Stimulated activated naive CD8-positive, alpha-beta T cell treated with anti-CD3 and anti-CD28 coated beads, Interleukin-15, amount 100 ng/mL, for 72 hours (primary cell): ENCODE results near the gene C2CD4B.

Source experiments
- ATAC-seq: fragments of 150-1000 bp; cut with Tn5 transposase; 2 replicates; pipeline ENCODE4 v1.10.0; 2021; ENCODE audit warnings: mild to moderate bottlenecking, moderate library complexity
- DNase-seq, 2 donors: peaks; one replicate each; pipeline ENCODE4 v3.0.0; 2021 to 2022
- H3K27ac Mint-ChIP-seq, 2 donors: one replicate each; pipeline ENCODE4 v1.8.0; 2022; ENCODE audit warnings: mild to moderate bottlenecking in 2 of 2, mixed read lengths in 2 of 2, moderate library complexity in 2 of 2
- H3K27me3 Mint-ChIP-seq: one replicate; pipeline ENCODE4 v1.8.0; 2022; ENCODE audit warnings: mixed read lengths
- H3K4me1 Mint-ChIP-seq: one replicate; pipeline ENCODE4 v1.8.0; 2022; ENCODE audit warnings: mild to moderate bottlenecking, mixed read lengths
- H3K4me3 Mint-ChIP-seq, 2 donors: one replicate each; pipeline ENCODE4 v1.8.0; 2022; ENCODE audit warnings: mild to moderate bottlenecking in 2 of 2, mixed read lengths in 2 of 2, moderate library complexity in 1 of 2
- H3K9me3 Mint-ChIP-seq, 2 donors: one replicate each; pipeline ENCODE4 v1.8.0; 2022; ENCODE audit warnings: mixed read lengths in 2 of 2

C2CD4B gene

GRCh38 chr15:62136911-62137865 is 27.9 kb downstream of the C2CD4B start:
- Mint-ChIP-seq H3K27ac (no peak overlapping the region), H3K9me3 (peaks cover 0 to 5% of the 10 kb centered on the region in 2 donors), H3K27me3 (peaks cover 33% of the 10 kb centered on the region), H3K4me3 (no peak overlapping the region), H3K4me1 (no peaks in the 10 kb centered on the region)
- DNase-seq (no peak), ATAC-seq (no peak)

DNA sequence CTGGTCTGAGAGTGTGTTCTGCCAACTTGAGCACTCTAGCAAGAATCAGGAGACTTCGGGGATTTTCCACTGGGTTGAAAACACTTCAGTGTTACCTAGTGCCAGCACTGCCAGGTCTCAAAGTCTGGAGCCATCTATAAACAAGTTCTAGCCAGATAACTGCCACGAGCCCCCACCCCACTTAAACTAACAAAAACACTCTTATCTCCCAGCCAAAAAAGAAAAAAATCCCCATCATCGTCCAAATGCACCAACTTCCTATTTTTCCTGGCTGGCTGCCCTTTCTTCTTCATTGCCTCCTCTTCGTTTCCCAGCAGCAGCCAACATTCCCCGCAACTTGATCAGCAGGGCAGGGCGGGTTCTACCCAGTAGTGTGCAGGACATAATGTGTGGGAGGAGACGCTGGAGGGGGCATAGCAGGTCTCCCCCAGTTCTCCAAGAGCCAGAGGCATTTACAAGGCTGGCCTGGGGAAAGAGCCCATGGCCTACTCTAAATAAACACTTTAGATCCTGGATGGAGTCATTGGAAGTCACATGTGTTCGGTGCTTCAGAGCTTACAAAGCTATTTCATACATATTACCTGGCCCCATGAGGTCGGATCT is 29.5 kb downstream of the C2CD4B start:
- DNase-seq (no peak), ATAC-seq (no peak)
- Mint-ChIP-seq H3K27me3 (peaks cover 33% of the 10 kb centered on the region), H3K4me3 (no peak overlapping the region), H3K9me3 (peaks cover 0 to 5% of the 10 kb centered on the region in 2 donors), H3K27ac (no peak overlapping the region), H3K4me1 (no peaks in the 10 kb centered on the region)

DNA sequence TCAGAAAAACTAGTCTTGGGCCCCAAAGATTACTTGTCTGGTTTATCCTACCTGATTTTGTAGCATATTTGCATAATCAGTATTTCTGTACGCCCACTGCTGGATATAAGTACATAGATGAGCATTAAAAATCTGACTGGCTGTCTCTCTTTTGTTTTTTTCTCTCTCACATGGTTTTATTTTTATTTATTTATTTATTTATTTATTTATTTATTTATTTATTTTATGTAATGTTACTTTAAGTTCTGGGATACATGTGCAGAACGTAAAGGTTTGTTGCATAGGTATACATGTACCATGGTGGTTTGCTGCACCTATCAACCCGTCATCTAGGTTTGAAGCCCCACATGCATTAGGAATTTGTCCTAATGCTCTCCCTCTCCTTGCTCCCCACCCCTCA is 31.9 kb downstream of the C2CD4B start:
- H3K4me3 Mint-ChIP-seq: no peak overlapping the region
- peaks cover 34% of the 10 kb centered on the region for H3K27me3 Mint-ChIP-seq
- ATAC-seq (no peak), DNase-seq (no peak)
- no peak overlapping the region for H3K27ac Mint-ChIP-seq
- peaks cover 12% of the 10 kb centered on the region for H3K4me1 Mint-ChIP-seq
- H3K9me3 Mint-ChIP-seq: peaks cover 0 to 5% of the 10 kb centered on the region in 2 donors

- Mint-ChIP-seq H3K27me3 (peaks cover 14% of the 10 kb centered on the region), H3K27ac (peak overlapping the region in 1 of 2 donors; percentile 4), H3K4me1 (peaks cover 33% of the 10 kb centered on the region), H3K4me3 (no peak overlapping the region), H3K9me3 (peaks cover 0 to 10% of the 10 kb centered on the region in 2 donors)
- ATAC-seq (peak; percentile 45), DNase-seq (no peak)
Observed at GRCh38 chr15:62128916-62129315, 36.2 kb downstream of the C2CD4B start.

- peaks cover 50% of the 10 kb centered on the region for H3K4me1 Mint-ChIP-seq
- no peak overlapping the region for H3K4me3 Mint-ChIP-seq
- DNase-seq (no peak), ATAC-seq (no peak)
- no peak overlapping the region for H3K27ac Mint-ChIP-seq
- peaks cover 14% of the 10 kb centered on the region for H3K27me3 Mint-ChIP-seq
- H3K9me3 Mint-ChIP-seq: peaks cover 0 to 17% of the 10 kb centered on the region in 2 donors
Observed at GRCh38 chr15:62126364-62126763, 38.7 kb downstream of the C2CD4B start.

GRCh38 chr15:62125773-62126172 is 39.3 kb downstream of the C2CD4B start:
- no peak for DNase-seq
- Mint-ChIP-seq H3K4me3 (no peak overlapping the region), H3K27me3 (peaks cover 14% of the 10 kb centered on the region), H3K27ac (no peak overlapping the region), H3K4me1 (peaks cover 56% of the 10 kb centered on the region), H3K9me3 (peaks cover 0 to 17% of the 10 kb centered on the region in 2 donors)
- no peak for ATAC-seq

DNA sequence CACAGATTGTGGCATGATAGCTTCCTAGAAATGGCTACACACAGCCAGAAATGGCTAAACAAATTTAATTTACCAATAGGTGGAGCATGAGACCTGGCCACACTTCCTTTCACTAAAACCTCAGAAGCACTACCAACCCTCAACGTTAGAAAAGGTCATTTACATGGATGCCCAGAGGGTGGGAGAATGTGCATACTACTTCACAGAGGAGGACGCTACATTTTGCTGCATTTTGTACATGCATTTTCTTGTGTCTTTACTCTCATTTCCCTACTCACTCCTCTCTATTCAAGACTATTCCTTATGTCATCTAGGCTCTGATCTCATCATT is 40.1 kb downstream of the C2CD4B start:
- no peak for DNase-seq
- Mint-ChIP-seq H3K4me3 (no peak overlapping the region), H3K27me3 (peaks cover 9% of the 10 kb centered on the region), H3K4me1 (peaks cover 62% of the 10 kb centered on the region), H3K9me3 (peaks cover 0 to 24% of the 10 kb centered on the region in 2 donors), H3K27ac (peak overlapping the region in 1 of 2 donors; percentile 61)
- peak; percentile 58 for ATAC-seq

- DNase-seq: no peak
- Mint-ChIP-seq H3K4me1 (peaks cover 68% of the 10 kb centered on the region), H3K27ac (peak overlapping the region in 1 of 2 donors; percentile 78), H3K4me3 (no peak overlapping the region), H3K9me3 (peaks cover 0 to 26% of the 10 kb centered on the region in 2 donors), H3K27me3 (peaks cover 4% of the 10 kb centered on the region)
- ATAC-seq: peak; percentile 36
Observed at GRCh38 chr15:62124176-62124972, 40.7 kb downstream of the C2CD4B start.

DNA sequence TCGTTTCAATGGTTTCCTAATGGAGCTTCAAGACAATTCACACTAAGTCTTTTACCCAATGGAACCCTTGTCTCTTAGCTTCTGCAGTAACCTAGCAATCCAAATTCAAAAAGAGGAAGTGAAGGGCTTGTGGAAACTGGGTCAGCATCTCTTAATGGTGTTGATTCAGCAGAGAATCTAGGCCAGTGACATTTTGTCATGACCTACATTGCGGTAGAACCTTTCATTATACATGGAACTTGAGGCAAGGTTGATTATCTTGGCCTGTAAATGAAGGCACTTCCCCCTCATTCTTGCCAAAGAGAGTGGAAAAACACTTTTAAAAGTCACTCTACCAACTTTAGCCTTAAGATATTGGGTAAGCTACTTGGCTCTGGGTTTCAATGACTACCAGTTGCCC is 42.8 kb downstream of the C2CD4B start:
- H3K27ac Mint-ChIP-seq: peak overlapping the region in 1 of 2 donors; percentile 41
- peaks cover 0 to 26% of the 10 kb centered on the region in 2 donors for H3K9me3 Mint-ChIP-seq
- no peak overlapping the region for H3K4me3 Mint-ChIP-seq
- H3K27me3 Mint-ChIP-seq: no peaks in the 10 kb centered on the region
- ATAC-seq (no peak), DNase-seq (no peak)
- peaks cover 65% of the 10 kb centered on the region for H3K4me1 Mint-ChIP-seq

- H3K4me1 Mint-ChIP-seq: peaks cover 65% of the 10 kb centered on the region
- H3K4me3 Mint-ChIP-seq: no peak overlapping the region
- DNase-seq: no peak
- peak overlapping the region; percentile 77 to 99 for H3K27ac Mint-ChIP-seq
- peaks cover 0 to 21% of the 10 kb centered on the region in 2 donors for H3K9me3 Mint-ChIP-seq
- no peaks in the 10 kb centered on the region for H3K27me3 Mint-ChIP-seq
- no peak for ATAC-seq
Observed at GRCh38 chr15:62121273-62122015, 43.6 kb downstream of the C2CD4B start.

GRCh38 chr15:62120776-62121175 is 44.3 kb downstream of the C2CD4B start:
- DNase-seq (no peak), ATAC-seq (no peak)
- no peak overlapping the region for H3K4me3 Mint-ChIP-seq
- H3K9me3 Mint-ChIP-seq: peaks cover 0 to 16% of the 10 kb centered on the region in 2 donors
- peaks cover 65% of the 10 kb centered on the region for H3K4me1 Mint-ChIP-seq
- peak overlapping the region; percentile 77 to 99 for H3K27ac Mint-ChIP-seq
- no peaks in the 10 kb centered on the region for H3K27me3 Mint-ChIP-seq

DNA sequence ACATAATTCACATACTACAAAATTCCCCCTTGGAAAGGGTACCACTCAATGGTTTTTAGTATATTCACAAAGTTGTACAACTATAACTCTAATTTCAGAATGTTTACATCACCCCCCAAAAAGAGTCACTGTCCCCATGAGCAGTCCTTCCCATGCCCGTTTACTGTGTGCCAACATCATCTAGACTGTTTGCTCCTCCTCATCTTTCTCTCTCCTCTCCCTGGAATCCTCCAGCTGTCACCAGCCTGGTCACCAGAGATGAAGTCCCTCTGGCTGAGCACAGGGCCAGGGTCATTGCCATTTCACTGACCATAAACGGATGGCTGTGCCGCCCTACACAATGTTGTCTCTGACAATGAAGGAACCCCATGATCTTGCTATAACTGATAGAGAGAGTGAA is 45.2 kb downstream of the C2CD4B start:
- H3K27ac Mint-ChIP-seq: peak overlapping the region; percentile 96 to 99
- ATAC-seq (no peak), DNase-seq (no peak)
- no peaks in the 10 kb centered on the region for H3K27me3 Mint-ChIP-seq
- H3K9me3 Mint-ChIP-seq: peaks cover 0 to 16% of the 10 kb centered on the region in 2 donors
- peak overlapping the region; percentile 48 to 60 for H3K4me3 Mint-ChIP-seq
- peaks cover 56% of the 10 kb centered on the region for H3K4me1 Mint-ChIP-seq

GRCh38 chr15:62119227-62119864 is 45.7 kb downstream of the C2CD4B start:
- peak overlapping the region; percentile 96 to 99 for H3K27ac Mint-ChIP-seq
- peaks cover 0 to 16% of the 10 kb centered on the region in 2 donors for H3K9me3 Mint-ChIP-seq
- H3K4me1 Mint-ChIP-seq: peaks cover 51% of the 10 kb centered on the region
- peak overlapping the region; percentile 60 to 69 for H3K4me3 Mint-ChIP-seq
- no peaks in the 10 kb centered on the region for H3K27me3 Mint-ChIP-seq
- DNase-seq (peak; percentile 26 to 35), ATAC-seq (peak; percentile 97)

DNA sequence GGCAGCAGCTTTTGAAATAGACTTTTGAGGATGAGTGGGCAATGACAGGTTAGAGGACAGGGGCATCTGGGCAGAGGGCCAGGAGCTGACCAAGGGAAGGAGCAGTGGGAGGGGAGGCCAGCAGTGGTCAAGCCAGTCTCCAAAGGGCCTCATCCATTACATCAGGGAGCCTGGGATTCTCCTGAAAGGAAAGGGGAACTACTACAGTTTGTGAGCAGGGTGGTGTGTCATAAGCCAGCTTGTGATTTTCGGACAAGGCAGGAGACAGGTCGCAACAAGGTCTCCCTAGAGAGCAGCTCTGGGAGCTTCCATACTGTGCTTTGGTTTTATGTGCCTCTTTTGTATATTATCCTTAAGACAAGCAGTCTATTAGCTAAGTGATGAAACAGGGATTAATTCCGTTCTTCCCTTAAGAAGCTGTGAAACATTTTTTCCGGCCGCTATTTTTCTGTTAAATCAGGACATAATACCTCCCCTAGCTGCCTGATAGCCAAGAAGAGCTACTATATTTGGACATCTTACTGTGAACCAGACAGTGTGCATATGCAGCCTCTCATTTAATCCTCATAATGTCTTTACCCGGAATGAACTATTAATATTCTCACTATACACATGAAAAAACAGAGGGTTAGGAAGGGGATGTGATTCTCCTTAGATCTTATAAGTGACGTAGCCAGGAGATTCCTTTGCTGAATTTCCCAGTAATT is 46.4 kb downstream of the C2CD4B start:
- Mint-ChIP-seq H3K27me3 (peaks cover under 1% of the 10 kb centered on the region), H3K4me1 (peaks cover 44% of the 10 kb centered on the region), H3K9me3 (peaks cover 0 to 16% of the 10 kb centered on the region in 2 donors), H3K27ac (peak overlapping the region; percentile 96 to 99), H3K4me3 (peak overlapping the region; percentile 60 to 69)
- ATAC-seq (no peak), DNase-seq (no peak)
